Stimulated activated CD4-positive, alpha-beta T cell treated with anti-CD3 and anti-CD28 coated beads, TNF-alpha, amount 100 ng/mL, for 48 hours (primary cell): ENCODE data around the gene PHACTR3.

ENCODE experiments used
- DNase-seq, 3 donors: peaks; one replicate each; pipeline ENCODE4 v3.0.0-alpha.2; 2020; ENCODE audit warnings: low read depth in 3 of 3

Gene PHACTR3

GRCh38 chr20:59671661-59672471 lies 67.5 kb downstream of the PHACTR3 start:
- DNase-seq = no peak

DNA sequence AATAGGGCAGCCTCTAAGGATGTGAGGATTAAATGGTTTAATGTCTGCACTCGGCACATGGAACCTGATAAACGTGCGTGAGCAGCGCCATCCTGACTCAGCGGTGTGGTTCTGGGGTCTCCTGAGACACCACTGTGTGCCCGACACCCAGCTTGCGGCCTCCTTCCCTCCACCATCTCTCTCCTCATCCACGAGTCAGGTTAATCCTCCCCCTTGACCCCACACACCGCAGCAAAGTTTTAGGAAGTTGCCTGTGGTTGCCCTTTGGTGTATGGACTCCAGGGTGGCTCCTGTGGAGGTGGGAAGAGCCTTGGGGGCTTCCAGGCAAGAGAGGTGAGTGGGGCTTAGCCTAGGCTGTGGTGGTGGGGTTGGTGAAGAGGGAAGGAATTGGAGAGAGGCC lies 68.2 kb downstream of the PHACTR3 start:
- DNase-seq = no peak

DNA sequence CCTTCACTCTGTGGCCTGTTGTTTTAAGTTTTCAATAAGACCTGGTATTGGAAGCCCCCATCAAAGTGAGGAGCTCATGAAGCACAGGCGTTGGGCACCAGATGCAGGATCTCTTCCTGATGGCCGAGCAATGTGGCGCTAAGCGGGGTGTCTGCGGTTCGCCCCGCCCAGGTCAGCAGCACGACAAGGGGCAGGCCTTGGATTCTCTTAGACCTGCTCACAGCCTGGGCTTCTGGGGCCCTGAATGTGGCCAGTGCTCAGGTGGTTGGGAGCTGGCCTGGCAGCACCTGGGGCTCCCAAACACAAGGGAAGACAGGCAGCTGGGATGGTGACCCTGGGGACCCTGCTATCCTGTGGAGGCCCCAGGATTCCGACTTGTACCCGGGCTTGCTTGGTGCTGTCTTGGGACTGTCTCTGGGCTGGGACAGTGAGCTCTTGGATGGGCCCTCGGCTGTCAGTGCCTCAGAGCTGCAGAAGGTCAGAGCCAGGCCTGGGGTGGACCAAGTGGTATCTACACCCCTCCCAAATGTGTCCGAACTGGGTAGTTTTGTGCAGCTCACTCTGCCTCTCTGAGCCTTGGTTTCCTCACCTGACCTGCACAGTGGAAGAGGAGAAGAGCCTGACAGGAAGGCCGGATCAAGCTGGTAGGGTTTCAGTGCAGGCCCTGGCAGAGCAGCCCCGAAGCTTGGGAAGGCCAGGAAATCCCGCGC lies 69.1 kb downstream of the PHACTR3 start:
- DNase-seq = no peak

- no peak for DNase-seq
These were observed 69.7 kb downstream of the PHACTR3 start for GRCh38 chr20:59673998-59674445.

DNA sequence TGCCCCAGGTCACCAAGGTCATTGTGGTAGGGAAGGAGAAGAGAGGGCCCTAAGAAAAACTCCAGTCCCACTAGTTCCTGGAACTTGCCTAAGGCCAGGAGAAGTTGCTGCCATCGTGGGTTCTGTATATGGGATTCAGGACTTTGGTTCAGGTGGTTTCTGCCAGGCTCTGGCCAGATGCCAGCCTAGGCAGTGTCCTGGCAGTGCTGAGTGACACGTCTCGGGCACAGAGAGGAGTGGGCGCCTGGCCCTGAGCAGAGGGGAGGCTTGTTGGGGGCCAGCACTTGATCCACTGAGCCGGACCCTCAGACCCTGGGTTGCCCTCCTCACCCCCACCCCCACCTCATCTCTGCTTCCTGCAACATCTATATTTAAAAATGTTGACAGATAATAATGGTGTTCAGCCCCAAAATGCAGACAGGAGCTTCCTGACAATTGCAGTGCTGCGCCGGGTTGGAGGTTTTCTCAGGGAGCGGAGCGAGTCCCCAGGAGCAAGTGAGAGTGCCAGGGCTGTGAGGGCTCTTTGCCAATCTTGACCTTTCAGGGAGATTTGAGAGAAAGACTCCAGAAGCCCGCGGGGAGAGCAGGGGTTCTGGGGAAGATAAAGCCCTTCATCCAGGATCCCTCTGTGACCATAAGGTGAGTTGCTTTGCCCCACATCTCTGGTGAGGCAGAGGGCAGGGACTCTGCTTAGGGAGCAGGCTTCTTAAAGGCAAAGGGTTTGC lies 71.9 kb downstream of the PHACTR3 start:
- DNase-seq = no peak

GRCh38 chr20:59676851-59677182 lies 72.5 kb downstream of the PHACTR3 start:
- no peak for DNase-seq

DNA sequence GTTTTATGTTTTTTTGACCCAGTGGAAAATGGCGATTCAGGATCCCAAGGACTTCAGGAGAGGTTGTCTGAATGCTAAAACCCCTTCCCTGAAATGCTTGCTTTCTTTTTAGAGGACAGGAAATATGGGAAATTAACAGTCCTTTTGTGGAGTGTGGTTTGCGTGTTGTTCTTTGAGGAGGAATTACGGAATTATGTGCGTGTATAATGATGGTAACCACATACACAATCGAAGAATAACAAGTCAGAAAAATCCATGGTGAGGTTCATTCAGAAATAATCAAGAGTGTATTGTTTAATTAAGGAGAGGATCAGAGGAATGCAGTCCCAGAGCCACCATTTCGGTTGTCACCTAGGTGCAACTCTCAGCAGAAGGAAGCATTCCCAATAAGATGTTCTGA lies 73.2 kb downstream of the PHACTR3 start:
- DNase-seq = no peak

GRCh38 chr20:59678288-59678687 lies 73.9 kb downstream of the PHACTR3 start:
- no peak for DNase-seq

GRCh38 chr20:59678951-59679350 lies 74.6 kb downstream of the PHACTR3 start:
- no peak for DNase-seq

GRCh38 chr20:59680148-59680650 lies 75.9 kb downstream of the PHACTR3 start:
- DNase-seq = no peak

DNA sequence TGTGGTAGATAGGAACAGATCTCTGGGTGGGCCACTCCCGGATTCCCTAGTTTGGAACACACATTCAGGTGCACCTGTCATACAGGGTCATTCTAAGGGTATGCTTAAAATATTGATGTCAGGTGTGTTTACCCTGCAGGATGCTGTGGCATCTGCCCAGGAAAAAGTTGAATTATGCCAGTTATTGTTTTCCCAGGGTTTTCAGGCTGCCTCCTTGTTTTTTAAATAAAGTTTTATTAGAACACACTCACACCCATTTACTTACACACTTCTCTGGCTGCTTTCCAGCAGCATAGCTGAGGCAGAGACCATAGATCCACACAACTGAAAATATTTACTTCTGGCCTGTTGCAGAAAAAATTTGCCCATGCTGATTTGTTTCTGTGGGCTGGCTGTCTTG lies 76.5 kb downstream of the PHACTR3 start:
- no peak for DNase-seq

- DNase-seq = no peak
These were observed 78.3 kb downstream of the PHACTR3 start for GRCh38 chr20:59682603-59683002.

GRCh38 chr20:59683181-59683580 lies 78.8 kb downstream of the PHACTR3 start:
- DNase-seq = no peak

- no peak for DNase-seq
These were observed 80.4 kb downstream of the PHACTR3 start for GRCh38 chr20:59684685-59685242.

DNA sequence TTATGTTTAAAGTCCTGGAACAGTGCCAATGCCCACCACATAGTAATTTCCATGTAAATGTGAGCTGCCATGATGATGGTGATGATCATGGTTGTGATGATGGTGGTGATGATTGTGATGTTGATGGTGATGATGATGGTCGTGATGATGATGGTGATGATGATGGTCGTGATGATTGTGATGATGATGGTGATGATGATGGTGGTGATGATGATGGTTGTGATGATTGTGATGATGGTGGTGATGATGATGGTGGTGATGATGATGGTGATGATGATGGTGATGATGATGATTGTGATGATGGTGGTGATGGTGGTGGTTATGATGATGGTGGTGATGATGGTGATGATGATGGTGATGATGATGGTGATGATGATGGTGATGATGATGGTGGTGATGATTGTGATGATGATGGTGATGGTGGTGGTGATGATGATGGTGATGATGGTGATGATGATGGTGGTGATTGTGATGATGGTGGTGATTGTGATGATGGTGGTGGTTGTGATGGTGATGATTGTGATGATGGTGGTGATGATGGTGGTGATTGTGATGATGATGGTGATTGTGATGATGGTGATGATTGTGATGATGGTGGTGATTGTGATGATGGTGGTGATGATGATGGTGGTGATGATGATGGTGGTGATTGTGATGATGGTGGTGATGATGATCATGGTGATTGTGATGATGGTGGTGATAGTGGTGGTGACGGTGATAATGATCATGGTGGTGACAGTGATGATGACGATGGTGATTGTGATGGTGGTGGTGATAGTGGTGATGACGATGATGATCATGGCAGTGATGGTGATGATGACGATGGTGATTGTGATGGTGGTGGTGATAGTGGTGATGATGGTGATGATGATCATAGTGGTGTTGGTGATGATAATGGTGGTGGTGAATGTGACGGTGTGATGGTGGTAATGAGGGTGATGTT lies 82.3 kb downstream of the PHACTR3 start:
- DNase-seq = no peak

DNA sequence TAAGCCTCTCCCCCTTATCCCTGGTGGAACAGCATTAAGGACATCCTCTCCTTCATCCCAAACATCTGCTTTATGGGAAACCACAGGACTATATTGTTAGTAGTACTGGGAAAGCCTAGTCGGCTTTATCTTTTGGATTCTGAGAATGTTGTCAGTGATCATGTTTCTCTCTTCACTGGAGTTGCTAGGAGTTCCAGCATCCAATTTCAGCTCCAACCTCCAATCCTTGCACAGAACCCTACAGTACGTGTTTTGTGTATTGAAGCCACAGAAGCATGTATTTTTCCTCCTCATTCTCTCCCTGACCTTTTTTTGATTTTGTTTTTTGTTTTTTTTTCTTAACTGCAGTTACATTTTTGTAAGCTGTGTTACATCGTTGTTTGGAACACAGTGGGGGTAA lies 84.0 kb downstream of the PHACTR3 start:
- DNase-seq = no peak

GRCh38 chr20:59688999-59689398 lies 84.7 kb downstream of the PHACTR3 start:
- DNase-seq = no peak

- DNase-seq = no peak
These were observed 85.8 kb downstream of the PHACTR3 start for GRCh38 chr20:59690101-59690500.

DNA sequence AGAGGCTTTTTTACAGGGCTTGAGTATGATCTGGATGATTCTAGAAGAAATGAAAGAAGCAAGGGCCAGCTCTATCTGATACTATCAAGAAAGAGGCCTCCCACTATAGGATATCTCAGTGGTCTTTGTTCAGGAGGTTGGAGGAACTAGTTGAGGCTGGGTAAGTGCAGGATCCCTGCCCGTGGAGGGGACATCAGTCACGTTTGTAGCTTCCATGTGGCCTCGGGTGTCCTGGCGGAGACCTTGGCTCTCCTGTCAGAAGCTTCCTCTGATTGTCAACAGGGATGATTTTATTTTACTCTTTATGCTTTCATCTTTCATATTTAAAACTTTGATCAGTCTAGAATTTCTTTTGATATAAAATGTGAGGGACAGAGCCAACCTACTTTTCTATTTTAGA lies 86.6 kb downstream of the PHACTR3 start:
- no peak for DNase-seq

DNA sequence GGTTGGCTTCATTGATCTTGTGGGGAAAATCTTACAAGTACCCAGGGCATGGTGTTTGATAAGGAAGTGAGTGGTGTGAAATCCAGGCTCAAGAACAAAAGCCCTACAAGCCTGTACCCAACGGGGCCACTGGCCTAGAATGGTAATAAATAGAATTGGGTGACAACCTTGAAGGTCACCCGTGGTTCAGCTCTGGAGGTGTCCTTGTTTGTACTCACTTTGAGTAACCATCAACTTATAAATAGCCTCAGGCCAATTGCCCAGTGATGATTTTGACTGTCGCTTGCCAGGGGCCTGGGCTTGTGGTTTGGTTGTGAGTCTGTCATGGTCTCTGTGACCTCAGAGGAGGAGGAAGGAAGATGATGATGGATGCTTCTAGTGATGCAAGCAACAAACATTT lies 87.8 kb downstream of the PHACTR3 start:
- DNase-seq = no peak

DNA sequence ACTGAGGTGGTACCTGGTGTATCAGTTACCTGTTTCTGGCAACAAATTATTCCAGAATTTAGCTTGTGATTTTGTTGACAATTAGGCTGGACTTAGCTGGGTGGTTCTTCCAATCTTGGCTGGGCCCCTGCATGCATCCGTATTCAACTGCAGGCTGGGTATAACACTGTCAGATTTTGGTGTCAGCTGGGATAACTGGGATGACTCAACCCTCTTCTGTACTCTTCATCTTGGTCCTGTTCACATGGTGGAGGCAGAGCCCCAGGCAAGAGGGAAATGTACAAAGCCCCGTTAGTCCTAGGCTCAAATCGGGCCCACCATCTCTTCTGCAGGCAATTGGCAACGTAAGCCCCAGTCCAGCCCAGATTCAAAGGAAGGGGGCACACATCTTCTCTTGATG lies 89.2 kb downstream of the PHACTR3 start:
- no peak for DNase-seq
